Breast epithelium (tissue), 4 donors: Measurements from ENCODE around the gene STRN3. TPM values are rescaled to one million over a fixed set of nuclear protein-coding genes. Genes with fewer than 3 reads are reported as not detected.

Experiments used
- DNase-seq, 2 donors: peaks; one replicate each; pipeline ENCODE4 v3.0.0-alpha.2; 2019; ENCODE audit warnings: low spot score in 2 of 2
- H3K27ac ChIP-seq, 2 donors: fragments of 200-600 bp; sonication (generic) in 1 of 2; one replicate each; pipeline ENCODE4 v1.5.1; 2016 to 2019; ENCODE audit warnings: mild to moderate bottlenecking in 1 of 2
- H3K27me3 ChIP-seq, 2 donors: fragments of 200-600 bp; sonication (generic) in 1 of 2; one replicate each; pipeline versions ENCODE4 v1.5.1 to v1.6.0; 2017 to 2019; ENCODE audit warnings: control low read depth in 1 of 2, mild to moderate bottlenecking in 1 of 2
- H3K36me3 ChIP-seq: fragments of 200-600 bp; one replicate; pipeline ENCODE4 v1.5.1; 2019
- H3K4me1 ChIP-seq, 2 donors: fragments of 200-600 bp; sonication (generic); one replicate each; pipeline ENCODE4 v1.5.1; 2016 to 2019; ENCODE audit warnings: control low read depth in 1 of 2
- H3K4me3 ChIP-seq, 3 donors: fragments of 200-600 bp; sonication (generic); 1 replicate in 2 of 3; 2 replicates in 1 of 3; pipeline ENCODE4 v1.5.1; 2016 to 2019; ENCODE audit warnings: mild to moderate bottlenecking in 3 of 3, moderate library complexity in 2 of 3
- H3K9me3 ChIP-seq, 2 donors: fragments of 200-600 bp; sonication (generic) in 1 of 2; one replicate each; pipeline ENCODE4 v1.5.1; 2016 to 2019; ENCODE audit warnings: control low read depth in 1 of 2
- POLR2A ChIP-seq: fragments of 450-650 bp; IDR thresholded peaks from one replicate; pipeline ENCODE4 v1.6.1; 2016; ENCODE audit warnings: antibody characterized with exemption, mild to moderate bottlenecking, moderate library complexity
- POLR2AphosphoS5 ChIP-seq, 3 donors: sonication (generic); formaldehyde crosslinking; IDR thresholded peaks; one replicate each; pipeline ENCODE4 v1.6.1; 2017; ENCODE audit warnings: antibody characterized with exemption in 3 of 3
- intact Hi-C: fragments of 100-400 bp; cut with DNase I; formaldehyde crosslinking; loops from one replicate; pipeline ENCODE4 v1.15.1; 2023; ENCODE audit warnings: low total_unique reads
- total RNA-seq, 3 donors: library from RNA; depleted of rRNA; stranded (reverse); fragments of >200 nt; gene quantifications; one replicate each; pipeline ENCODE4 v1.1.0, GENCODE V29; 2016
- TF ChIP-seq, protein P1 (sequence below), 3 donors: fragments of 450-650 bp; IDR thresholded peaks; one replicate each; pipeline ENCODE4 v1.5.1; 2016 to 2017; ENCODE audit warnings: antibody characterized with exemption in 3 of 3, mild to moderate bottlenecking in 3 of 3, moderate library complexity in 3 of 3

Gene STRN3
- total RNA-seq, 3 donors from 2014 or later = 43.5 to 60.7 (median 43.6) TPM

DNA sequence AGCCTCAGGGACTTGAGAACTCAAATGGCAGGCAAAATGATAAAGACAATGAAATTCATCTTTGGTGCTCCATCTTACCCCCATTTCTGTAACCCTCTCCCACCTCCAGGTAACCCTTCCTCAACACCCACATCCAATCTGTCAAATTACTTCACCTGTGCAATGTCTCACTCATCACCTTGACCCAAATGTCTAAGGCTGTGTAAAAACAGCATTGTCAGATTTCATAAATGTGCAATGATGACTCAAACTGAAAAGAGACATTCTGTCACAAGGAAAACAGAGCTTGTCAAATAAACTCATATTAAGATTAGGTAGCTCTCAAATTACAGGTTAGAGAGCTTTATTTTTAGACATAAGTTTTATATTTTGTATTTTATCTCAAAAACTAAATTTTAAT lies 171.7 kb downstream of the STRN3 start:
- Histone ChIP-seq H3K4me1 (no peaks in the 10 kb centered on the region), H3K4me3 (no peak overlapping the region), H3K9me3 (no peaks in the 10 kb centered on the region), H3K36me3 (no peaks in the 10 kb centered on the region), H3K27me3 (no peaks in the 10 kb centered on the region), H3K27ac (no peak overlapping the region)
- intact Hi-C loops = no loop called here
- TF ChIP-seq, protein P1, sequence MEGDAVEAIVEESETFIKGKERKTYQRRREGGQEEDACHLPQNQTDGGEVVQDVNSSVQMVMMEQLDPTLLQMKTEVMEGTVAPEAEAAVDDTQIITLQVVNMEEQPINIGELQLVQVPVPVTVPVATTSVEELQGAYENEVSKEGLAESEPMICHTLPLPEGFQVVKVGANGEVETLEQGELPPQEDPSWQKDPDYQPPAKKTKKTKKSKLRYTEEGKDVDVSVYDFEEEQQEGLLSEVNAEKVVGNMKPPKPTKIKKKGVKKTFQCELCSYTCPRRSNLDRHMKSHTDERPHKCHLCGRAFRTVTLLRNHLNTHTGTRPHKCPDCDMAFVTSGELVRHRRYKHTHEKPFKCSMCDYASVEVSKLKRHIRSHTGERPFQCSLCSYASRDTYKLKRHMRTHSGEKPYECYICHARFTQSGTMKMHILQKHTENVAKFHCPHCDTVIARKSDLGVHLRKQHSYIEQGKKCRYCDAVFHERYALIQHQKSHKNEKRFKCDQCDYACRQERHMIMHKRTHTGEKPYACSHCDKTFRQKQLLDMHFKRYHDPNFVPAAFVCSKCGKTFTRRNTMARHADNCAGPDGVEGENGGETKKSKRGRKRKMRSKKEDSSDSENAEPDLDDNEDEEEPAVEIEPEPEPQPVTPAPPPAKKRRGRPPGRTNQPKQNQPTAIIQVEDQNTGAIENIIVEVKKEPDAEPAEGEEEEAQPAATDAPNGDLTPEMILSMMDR (IDR thresholded peaks at IDR 0.05) = no peak
- TF ChIP-seq POLR2AphosphoS5 (IDR thresholded peaks at IDR 0.05) = no peak
- TF ChIP-seq POLR2A = no peak
- no peak for DNase-seq

DNA sequence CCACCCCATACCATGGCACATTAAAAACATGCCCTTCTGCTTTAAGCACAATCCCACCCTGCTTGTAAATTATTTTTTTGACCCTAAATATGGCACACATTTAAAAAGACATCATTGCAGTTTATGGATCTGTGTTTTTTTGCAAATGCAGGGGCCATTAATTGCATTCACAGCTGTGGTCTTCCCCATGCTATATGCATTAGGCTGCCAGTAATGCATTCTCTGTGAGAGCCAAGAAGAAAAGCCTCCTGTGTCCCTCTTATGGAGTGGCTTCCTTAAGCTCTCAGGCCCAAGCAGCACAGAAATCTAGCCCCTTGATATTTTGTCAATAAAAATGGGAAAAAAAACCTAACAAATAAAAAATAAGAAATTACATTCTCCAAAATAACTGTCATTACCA lies 172.2 kb downstream of the STRN3 start:
- no peaks in the 10 kb centered on the region for H3K36me3 ChIP-seq
- no peak overlapping the region for H3K27ac ChIP-seq
- no peaks in the 10 kb centered on the region for H3K4me1 ChIP-seq
- H3K4me3 ChIP-seq = no peak overlapping the region
- no peak for DNase-seq
- no peaks in the 10 kb centered on the region for H3K9me3 ChIP-seq
- no peaks in the 10 kb centered on the region for H3K27me3 ChIP-seq
- no peak for TF ChIP-seq POLR2A
- no peak for TF ChIP-seq POLR2AphosphoS5 (IDR thresholded peaks at IDR 0.05)
- TF ChIP-seq, protein P1 (IDR thresholded peaks at IDR 0.05) = no peak
- intact Hi-C loops = no loop called here

DNA sequence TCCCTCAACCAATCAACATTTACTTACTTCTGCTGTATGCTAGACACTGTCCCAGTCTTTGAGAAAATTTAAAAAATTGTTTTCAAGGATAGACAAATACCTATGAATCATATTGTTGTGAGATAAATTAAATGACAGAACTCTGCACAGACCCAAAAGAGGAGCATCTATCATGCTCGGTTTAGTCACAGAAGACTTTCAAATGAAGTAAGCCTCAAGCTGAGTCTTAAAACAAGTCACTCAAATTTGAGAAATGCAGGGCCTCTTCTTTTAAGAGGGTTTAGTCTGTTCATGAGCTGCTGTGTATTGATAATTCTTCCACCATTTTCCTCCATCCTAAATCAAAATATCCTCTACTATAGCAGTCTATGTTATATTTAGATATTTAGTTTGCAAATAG lies 176.2 kb downstream of the STRN3 start:
- H3K4me3 ChIP-seq = no peak overlapping the region
- intact Hi-C loops = no loop called here
- H3K27me3 ChIP-seq = no peaks in the 10 kb centered on the region
- H3K4me1 ChIP-seq = no peaks in the 10 kb centered on the region
- no peak for DNase-seq
- H3K9me3 ChIP-seq = no peaks in the 10 kb centered on the region
- H3K36me3 ChIP-seq = no peaks in the 10 kb centered on the region
- H3K27ac ChIP-seq = no peak overlapping the region
- TF ChIP-seq POLR2A = no peak
- no peak for TF ChIP-seq POLR2AphosphoS5 (IDR thresholded peaks at IDR 0.05)
- TF ChIP-seq, protein P1 (IDR thresholded peaks at IDR 0.05) = no peak

DNA sequence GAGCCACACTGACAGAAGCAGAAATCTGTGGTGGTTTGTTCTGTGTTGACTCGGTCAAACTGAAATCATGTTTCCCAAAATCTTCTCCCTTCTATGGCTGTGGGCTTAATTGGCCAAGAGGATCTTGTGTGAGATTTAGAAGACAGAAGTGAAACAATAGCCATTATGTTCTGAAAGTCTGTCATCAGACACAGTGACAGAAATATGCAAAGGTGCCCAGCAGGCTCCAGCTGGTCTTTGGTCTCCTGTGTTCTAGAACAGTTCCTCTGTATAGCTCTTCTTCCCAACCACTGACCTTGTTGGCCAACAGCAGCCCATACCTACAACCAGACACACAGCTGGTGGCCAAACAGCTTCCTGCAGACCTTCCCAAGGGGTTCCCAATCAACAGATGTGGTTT lies 176.8 kb downstream of the STRN3 start:
- Histone ChIP-seq H3K27me3 (no peaks in the 10 kb centered on the region), H3K4me1 (no peaks in the 10 kb centered on the region), H3K9me3 (no peaks in the 10 kb centered on the region), H3K27ac (no peak overlapping the region), H3K4me3 (no peak overlapping the region), H3K36me3 (no peaks in the 10 kb centered on the region)
- no peak for DNase-seq
- intact Hi-C loops = no loop called here
- TF ChIP-seq POLR2AphosphoS5 (IDR thresholded peaks at IDR 0.05) (no peak), POLR2A (no peak)
- TF ChIP-seq, protein P1 (IDR thresholded peaks at IDR 0.05) = no peak

DNA sequence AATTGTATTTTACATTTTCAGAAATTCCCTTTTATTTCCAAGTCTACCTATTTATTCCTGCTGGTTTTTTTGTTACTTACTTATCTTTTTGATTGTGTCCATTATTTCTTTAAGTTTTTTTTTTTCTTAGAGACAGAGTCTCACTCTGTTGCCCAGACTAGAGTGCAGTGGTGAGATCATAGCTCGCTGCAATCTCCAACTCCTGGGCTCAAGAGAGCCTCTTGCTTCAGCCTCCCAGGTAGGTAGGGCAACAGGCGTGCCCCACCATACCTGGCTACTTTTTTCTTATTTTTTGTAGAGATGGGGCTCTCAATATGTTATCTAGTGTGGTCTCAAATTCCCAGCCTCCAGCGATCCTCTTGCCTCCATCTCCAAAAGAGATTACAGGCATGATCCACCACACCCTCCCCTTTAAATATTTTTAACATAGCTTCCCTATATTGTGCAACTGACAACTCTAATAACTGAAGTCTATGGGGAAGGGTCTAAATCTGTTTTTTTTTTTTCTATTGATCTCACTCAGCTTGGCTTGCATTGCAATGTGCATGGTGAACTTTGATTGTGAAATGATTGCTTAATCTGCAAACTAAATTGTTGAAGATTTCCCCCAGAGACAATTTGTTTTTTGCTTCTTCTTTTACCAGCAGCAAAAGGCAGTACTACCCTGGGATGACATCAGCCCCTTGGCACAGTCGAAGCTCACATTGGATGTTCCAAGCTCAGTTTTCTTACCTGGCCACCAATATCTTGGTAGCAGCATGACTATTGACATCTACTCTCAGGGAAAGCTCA lies 177.5 kb downstream of the STRN3 start:
- no peak for DNase-seq
- TF ChIP-seq, protein P1 (IDR thresholded peaks at IDR 0.05) = no peak
- TF ChIP-seq POLR2A = no peak
- TF ChIP-seq POLR2AphosphoS5 (IDR thresholded peaks at IDR 0.05) = no peak
- Histone ChIP-seq H3K27me3 (no peaks in the 10 kb centered on the region), H3K4me1 (no peaks in the 10 kb centered on the region), H3K36me3 (no peaks in the 10 kb centered on the region), H3K4me3 (no peak overlapping the region), H3K27ac (no peak overlapping the region), H3K9me3 (no peaks in the 10 kb centered on the region)
- intact Hi-C loops = no loop called here

Other genes with a start within 250 kb of the STRN3 start
- gene COCH, start 151.8 kb downstream of the STRN3 start, total RNA-seq = 1 to 10 TPM in 2 of 3 donors, under 1 TPM in 1; 0.66 to 3.5 (median 1.6) TPM
- gene AP4S1, start 730 bp downstream of the STRN3 start, total RNA-seq = 10 to 100 TPM in 1 of 3 donors, 1 to 10 TPM in 2; 4.5 to 11.1 (median 5.2) TPM
- 100 to 1,000 TPM; 242 to 276 (median 252) TPM for gene HECTD1, start 181.4 kb upstream of the STRN3 start, total RNA-seq